GM23338 (cell line): ENCODE data around the gene R3HDM2. TPM values are rescaled to one million over a fixed set of nuclear protein-coding genes. Genes with fewer than 3 reads are reported as not detected.

ENCODE experiments used
- ATAC-seq: fragments of 200-7000 bp; cut with Tn5 transposase; 3 replicates; pipeline ENCODE4 v1.9.1; 2020
- DNase-seq: peaks from one replicate; pipeline ENCODE4 v3.0.0-alpha.2; 2015; ENCODE audit warnings: low spot score
- H2AFZ ChIP-seq: fragments of 200-600 bp; sonication (generic); 2 replicates; pipeline ENCODE4 v1.8.0; 2016; ENCODE audit warnings: antibody characterized with exemption, mild to moderate bottlenecking, moderate library complexity
- H3F3A ChIP-seq: fragments of 200-600 bp; sonication (generic); replicated peaks from 2 replicates; pipeline ENCODE4 v1.8.0; 2017; ENCODE audit warnings: antibody characterized with exemption, mixed run types, low read depth
- H3K27ac ChIP-seq: fragments of 200-600 bp; sonication (generic); 2 replicates; pipeline ENCODE4 v1.6.1; 2016; ENCODE audit warnings: low read depth
- H3K27me3 ChIP-seq: fragments of 200-600 bp; sonication (generic); 2 replicates; pipeline ENCODE4 v1.8.0; 2016; ENCODE audit warnings: mild to moderate bottlenecking, mixed run types, moderate library complexity; ENCODE audit not compliant: insufficient read depth
- H3K36me3 ChIP-seq: fragments of 200-600 bp; sonication (generic); 2 replicates; pipeline ENCODE4 v1.8.0; 2016; ENCODE audit warnings: mild to moderate bottlenecking; ENCODE audit not compliant: insufficient read depth
- H3K4me1 ChIP-seq: fragments of 200-600 bp; sonication (generic); 2 replicates; pipeline ENCODE4 v1.8.0; 2016; ENCODE audit warnings: mild to moderate bottlenecking, moderate library complexity; ENCODE audit not compliant: insufficient read depth
- H3K4me2 ChIP-seq: fragments of 200-600 bp; sonication (generic); 2 replicates; pipeline ENCODE4 v1.7.1; 2017; ENCODE audit warnings: mixed run types
- H3K4me3 ChIP-seq: fragments of 200-600 bp; sonication (generic); 2 replicates; pipeline ENCODE4 v1.6.1; 2016; ENCODE audit warnings: mixed run types
- H3K79me2 ChIP-seq: fragments of 200-600 bp; sonication (generic); replicated peaks from 2 replicates; pipeline ENCODE4 v1.8.0; 2017; ENCODE audit warnings: mild to moderate bottlenecking; ENCODE audit not compliant: insufficient read depth
- H3K9me2 ChIP-seq: fragments of 200-600 bp; sonication (generic); 2 replicates; pipeline ENCODE4 v1.8.0; 2017; ENCODE audit not compliant: insufficient read depth
- H4K20me1 ChIP-seq: fragments of 200-600 bp; sonication (generic); replicated peaks from 2 replicates; pipeline ENCODE4 v1.8.0; 2017; ENCODE audit warnings: mild to moderate bottlenecking; ENCODE audit not compliant: insufficient read depth
- H3K27ac Mint-ChIP-seq: 2 replicates; pipeline ENCODE4 v1.8.0; 2020; ENCODE audit warnings: inconsistent platforms, mild to moderate bottlenecking, moderate library complexity, mixed read lengths
- H3K27me3 Mint-ChIP-seq: 3 replicates; pipeline ENCODE4 v1.8.0; 2022; ENCODE audit warnings: low read depth, mild to moderate bottlenecking, moderate library complexity, mixed read lengths, inconsistent platforms; ENCODE audit not compliant: insufficient read depth, poor library complexity
- H3K36me3 Mint-ChIP-seq: 3 replicates; pipeline ENCODE4 v1.8.0; 2021; ENCODE audit warnings: low read depth, mild to moderate bottlenecking, inconsistent platforms, moderate library complexity, mixed read lengths
- H3K4me1 Mint-ChIP-seq: 3 replicates; pipeline ENCODE4 v1.8.0; 2020; ENCODE audit warnings: mild to moderate bottlenecking, inconsistent platforms, mixed read lengths
- H3K4me3 Mint-ChIP-seq: 3 replicates; pipeline ENCODE4 v1.8.0; 2021; ENCODE audit warnings: moderate library complexity, mild to moderate bottlenecking, inconsistent platforms, mixed read lengths
- H3K9me3 Mint-ChIP-seq: 3 replicates; pipeline ENCODE4 v1.8.0; 2020; ENCODE audit warnings: moderate library complexity, mild to moderate bottlenecking, inconsistent platforms, mixed read lengths
- CREB1 ChIP-seq: fragments of 250-450 bp; sonication (Bioruptor Pico); IDR thresholded peaks from 2 replicates; pipeline ENCODE4 v1.5.0; 2020; ENCODE audit warnings: low read depth, mild to moderate bottlenecking, moderate library complexity
- EZH2phosphoT487 ChIP-seq: fragments of 200-600 bp; sonication (generic); IDR thresholded peaks from one replicate; pipeline ENCODE4 v1.8.1; 2018; ENCODE audit warnings: antibody characterized with exemption; ENCODE audit not compliant: unreplicated experiment
- JUNB ChIP-seq: IDR thresholded peaks from one replicate; pipeline ENCODE4 v1.6.1; 2016; ENCODE audit warnings: antibody characterized with exemption; ENCODE audit not compliant: unreplicated experiment
- POLR2AphosphoS5 ChIP-seq: IDR thresholded peaks from 2 replicates; pipeline ENCODE4 v1.6.1; 2016; ENCODE audit warnings: antibody characterized with exemption, low read depth
- polyA plus RNA-seq: library from polyadenylated mRNA; unstranded; fragments of >200 nt; fragmentation: Nextera tagmentation; extraction: Ambion mirVana; gene quantifications from 2 replicates; pipeline ENCODE4 v1.2.1, GENCODE V29; 2016
- total RNA-seq: library from RNA; depleted of rRNA; stranded (reverse); fragments of >200 nt; shearing (Covaris generic); gene quantifications from 2 replicates; pipeline ENCODE4 v1.2.3, GENCODE V29; 2014
- TF ChIP-seq, protein P1 (sequence below): fragments of 250-450 bp; sonication (Bioruptor Pico); IDR thresholded peaks from 2 replicates; pipeline ENCODE4 v1.5.0; 2020; ENCODE audit warnings: mild to moderate bottlenecking, moderate library complexity
- TF ChIP-seq, protein P2 (sequence below), 2 experiments: fragments of 200-600 bp in 1 of 2; sonication (generic) in 1 of 2; conservative IDR thresholded peaks; 2 replicates each; pipeline versions ENCODE4 v1.5.1 to v1.6.1; 2016 to 2017; ENCODE audit warnings: antibody characterized with exemption in 2 of 2, low read depth in 2 of 2, mild to moderate bottlenecking in 2 of 2, moderate library complexity in 1 of 2
- TF ChIP-seq, protein P3 (sequence below): IDR thresholded peaks from 2 replicates; pipeline ENCODE4 v1.6.1; 2016; ENCODE audit warnings: antibody characterized with exemption

Gene R3HDM2
- total and polyA plus RNA-seq, 2 experiments from 2014 or later, result 9.6 to 19.6 TPM

DNA sequence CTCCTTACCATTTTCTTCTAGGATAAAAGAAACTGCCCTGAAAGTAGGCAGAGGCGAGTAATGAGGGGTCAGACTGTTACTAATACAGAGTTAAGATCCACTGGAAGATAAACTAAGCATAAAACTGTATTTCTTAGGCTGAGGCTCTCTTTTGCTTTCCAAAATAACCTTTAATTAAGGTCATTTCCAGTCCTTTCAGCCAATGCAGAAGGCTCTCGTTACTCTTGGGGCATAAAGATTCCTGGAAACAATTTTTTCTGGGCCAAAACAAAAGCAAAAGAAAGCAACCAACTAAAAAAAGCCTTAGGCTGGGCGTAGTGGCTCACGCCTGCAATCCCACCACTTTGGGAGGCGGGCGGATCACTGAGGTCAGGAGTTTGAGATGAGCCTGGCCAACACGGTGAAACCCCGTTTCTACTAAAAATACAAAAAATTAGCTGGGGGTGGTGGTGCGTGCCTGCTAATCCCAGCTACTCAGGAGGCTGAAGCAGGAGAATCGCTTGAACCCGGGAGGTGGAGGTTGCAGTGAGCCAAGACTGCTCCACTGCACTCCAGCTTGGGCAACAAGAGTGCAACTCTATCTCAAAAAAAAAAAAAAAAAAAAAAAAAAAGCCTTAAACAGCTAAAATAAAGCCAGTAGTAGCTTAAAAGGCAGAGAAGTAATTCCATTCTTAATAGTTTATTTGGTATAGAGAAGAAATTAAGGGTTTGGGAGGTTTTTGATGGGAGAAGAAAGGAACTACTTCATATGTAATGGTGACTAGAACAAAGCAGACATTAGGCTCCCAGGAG, 111.0 kb downstream of the R3HDM2 start (continued):
- TF ChIP-seq, protein P1, sequence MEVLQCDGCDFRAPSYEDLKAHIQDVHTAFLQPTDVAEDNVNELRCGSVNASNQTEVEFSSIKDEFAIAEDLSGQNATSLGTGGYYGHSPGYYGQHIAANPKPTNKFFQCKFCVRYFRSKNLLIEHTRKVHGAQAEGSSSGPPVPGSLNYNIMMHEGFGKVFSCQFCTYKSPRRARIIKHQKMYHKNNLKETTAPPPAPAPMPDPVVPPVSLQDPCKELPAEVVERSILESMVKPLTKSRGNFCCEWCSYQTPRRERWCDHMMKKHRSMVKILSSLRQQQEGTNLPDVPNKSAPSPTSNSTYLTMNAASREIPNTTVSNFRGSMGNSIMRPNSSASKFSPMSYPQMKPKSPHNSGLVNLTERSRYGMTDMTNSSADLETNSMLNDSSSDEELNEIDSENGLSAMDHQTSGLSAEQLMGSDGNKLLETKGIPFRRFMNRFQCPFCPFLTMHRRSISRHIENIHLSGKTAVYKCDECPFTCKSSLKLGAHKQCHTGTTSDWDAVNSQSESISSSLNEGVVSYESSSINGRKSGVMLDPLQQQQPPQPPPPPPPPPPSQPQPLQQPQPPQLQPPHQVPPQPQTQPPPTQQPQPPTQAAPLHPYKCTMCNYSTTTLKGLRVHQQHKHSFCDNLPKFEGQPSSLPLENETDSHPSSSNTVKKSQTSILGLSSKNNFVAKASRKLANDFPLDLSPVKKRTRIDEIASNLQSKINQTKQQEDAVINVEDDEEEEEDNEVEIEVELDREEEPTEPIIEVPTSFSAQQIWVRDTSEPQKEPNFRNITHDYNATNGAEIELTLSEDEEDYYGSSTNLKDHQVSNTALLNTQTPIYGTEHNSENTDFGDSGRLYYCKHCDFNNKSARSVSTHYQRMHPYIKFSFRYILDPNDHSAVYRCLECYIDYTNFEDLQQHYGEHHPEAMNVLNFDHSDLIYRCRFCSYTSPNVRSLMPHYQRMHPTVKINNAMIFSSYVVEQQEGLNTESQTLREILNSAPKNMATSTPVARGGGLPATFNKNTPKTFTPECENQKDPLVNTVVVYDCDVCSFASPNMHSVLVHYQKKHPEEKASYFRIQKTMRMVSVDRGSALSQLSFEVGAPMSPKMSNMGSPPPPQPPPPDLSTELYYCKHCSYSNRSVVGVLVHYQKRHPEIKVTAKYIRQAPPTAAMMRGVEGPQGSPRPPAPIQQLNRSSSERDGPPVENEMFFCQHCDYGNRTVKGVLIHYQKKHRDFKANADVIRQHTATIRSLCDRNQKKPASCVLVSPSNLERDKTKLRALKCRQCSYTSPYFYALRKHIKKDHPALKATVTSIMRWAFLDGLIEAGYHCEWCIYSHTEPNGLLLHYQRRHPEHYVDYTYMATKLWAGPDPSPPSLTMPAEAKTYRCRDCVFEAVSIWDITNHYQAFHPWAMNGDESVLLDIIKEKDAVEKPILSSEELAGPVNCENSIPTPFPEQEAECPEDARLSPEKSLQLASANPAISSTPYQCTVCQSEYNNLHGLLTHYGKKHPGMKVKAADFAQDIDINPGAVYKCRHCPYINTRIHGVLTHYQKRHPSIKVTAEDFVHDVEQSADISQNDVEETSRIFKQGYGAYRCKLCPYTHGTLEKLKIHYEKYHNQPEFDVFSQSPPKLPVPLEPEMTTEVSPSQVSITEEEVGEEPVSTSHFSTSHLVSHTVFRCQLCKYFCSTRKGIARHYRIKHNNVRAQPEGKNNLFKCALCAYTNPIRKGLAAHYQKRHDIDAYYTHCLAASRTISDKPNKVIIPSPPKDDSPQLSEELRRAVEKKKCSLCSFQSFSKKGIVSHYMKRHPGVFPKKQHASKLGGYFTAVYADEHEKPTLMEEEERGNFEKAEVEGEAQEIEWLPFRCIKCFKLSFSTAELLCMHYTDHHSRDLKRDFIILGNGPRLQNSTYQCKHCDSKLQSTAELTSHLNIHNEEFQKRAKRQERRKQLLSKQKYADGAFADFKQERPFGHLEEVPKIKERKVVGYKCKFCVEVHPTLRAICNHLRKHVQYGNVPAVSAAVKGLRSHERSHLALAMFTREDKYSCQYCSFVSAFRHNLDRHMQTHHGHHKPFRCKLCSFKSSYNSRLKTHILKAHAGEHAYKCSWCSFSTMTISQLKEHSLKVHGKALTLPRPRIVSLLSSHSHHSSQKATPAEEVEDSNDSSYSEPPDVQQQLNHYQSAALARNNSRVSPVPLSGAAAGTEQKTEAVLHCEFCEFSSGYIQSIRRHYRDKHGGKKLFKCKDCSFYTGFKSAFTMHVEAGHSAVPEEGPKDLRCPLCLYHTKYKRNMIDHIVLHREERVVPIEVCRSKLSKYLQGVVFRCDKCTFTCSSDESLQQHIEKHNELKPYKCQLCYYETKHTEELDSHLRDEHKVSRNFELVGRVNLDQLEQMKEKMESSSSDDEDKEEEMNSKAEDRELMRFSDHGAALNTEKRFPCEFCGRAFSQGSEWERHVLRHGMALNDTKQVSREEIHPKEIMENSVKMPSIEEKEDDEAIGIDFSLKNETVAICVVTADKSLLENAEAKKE (CRISPR knock-in tag), result no peak
- TF ChIP-seq EZH2phosphoT487 (no peak), POLR2AphosphoS5 (no peak)

DNA sequence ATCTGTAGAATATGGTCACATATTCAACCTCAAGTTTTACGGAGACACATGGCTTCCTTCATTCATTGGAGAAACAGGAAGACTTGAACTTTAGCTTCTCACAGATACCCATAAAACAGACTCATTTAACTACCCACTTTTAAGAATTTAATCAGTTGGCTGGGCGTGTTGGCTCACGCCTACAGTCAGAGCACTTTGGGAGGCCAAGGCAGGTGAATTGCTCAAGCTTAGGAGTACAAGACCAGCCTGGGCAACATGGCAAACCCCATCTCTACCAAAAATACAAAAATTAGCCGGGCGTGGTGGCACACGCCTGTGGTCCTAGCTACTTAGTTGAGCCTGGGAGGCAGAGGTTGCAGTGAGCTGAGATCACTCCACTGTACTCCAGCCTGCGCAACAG, 115.2 kb downstream of the R3HDM2 start:
- H3K79me2 ChIP-seq, result no peaks in the 10 kb centered on the region
- no peaks in the 10 kb centered on the region for H3K4me1 Mint-ChIP-seq
- H3K36me3 ChIP-seq, result no peaks in the 10 kb centered on the region
- H3K4me2 ChIP-seq, result no peak overlapping the region
- H3K9me3 Mint-ChIP-seq, result no peaks in the 10 kb centered on the region
- no peaks in the 10 kb centered on the region for H4K20me1 ChIP-seq
- no peaks in the 10 kb centered on the region for H3K4me1 ChIP-seq
- DNase-seq (no peak), ATAC-seq (no peak)
- H3K4me3 ChIP-seq, result no peak overlapping the region
- H3K27ac Mint-ChIP-seq, result 0 out of 2 replicates have a peak overlapping the region, but pooled peaks have one; percentile 14
- H2AFZ ChIP-seq, result no peak overlapping the region
- H3K27ac ChIP-seq, result 0 out of 2 replicates have a peak overlapping the region, but pooled peaks have one; percentile 50
- no peaks in the 10 kb centered on the region for H3K27me3 Mint-ChIP-seq
- no peaks in the 10 kb centered on the region for H3K36me3 Mint-ChIP-seq
- H3K4me3 Mint-ChIP-seq, result no peak overlapping the region
- H3F3A ChIP-seq, result no peaks in the 10 kb centered on the region
- H3K9me2 ChIP-seq, result no peaks in the 10 kb centered on the region
- no peaks in the 10 kb centered on the region for H3K27me3 ChIP-seq
- TF ChIP-seq EZH2phosphoT487 (no peak), JUNB (no peak), CREB1 (CRISPR knock-in tag) (no peak)
- TF ChIP-seq, protein P2, sequence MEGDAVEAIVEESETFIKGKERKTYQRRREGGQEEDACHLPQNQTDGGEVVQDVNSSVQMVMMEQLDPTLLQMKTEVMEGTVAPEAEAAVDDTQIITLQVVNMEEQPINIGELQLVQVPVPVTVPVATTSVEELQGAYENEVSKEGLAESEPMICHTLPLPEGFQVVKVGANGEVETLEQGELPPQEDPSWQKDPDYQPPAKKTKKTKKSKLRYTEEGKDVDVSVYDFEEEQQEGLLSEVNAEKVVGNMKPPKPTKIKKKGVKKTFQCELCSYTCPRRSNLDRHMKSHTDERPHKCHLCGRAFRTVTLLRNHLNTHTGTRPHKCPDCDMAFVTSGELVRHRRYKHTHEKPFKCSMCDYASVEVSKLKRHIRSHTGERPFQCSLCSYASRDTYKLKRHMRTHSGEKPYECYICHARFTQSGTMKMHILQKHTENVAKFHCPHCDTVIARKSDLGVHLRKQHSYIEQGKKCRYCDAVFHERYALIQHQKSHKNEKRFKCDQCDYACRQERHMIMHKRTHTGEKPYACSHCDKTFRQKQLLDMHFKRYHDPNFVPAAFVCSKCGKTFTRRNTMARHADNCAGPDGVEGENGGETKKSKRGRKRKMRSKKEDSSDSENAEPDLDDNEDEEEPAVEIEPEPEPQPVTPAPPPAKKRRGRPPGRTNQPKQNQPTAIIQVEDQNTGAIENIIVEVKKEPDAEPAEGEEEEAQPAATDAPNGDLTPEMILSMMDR (conservative IDR thresholded peaks at IDR 0.05; ENCODE audit: low read depth in 2 of 2), result no peak
- TF ChIP-seq, protein P3, sequence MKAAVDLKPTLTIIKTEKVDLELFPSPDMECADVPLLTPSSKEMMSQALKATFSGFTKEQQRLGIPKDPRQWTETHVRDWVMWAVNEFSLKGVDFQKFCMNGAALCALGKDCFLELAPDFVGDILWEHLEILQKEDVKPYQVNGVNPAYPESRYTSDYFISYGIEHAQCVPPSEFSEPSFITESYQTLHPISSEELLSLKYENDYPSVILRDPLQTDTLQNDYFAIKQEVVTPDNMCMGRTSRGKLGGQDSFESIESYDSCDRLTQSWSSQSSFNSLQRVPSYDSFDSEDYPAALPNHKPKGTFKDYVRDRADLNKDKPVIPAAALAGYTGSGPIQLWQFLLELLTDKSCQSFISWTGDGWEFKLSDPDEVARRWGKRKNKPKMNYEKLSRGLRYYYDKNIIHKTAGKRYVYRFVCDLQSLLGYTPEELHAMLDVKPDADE, result no peak
